HUES48 (cell line): ENCODE results near the gene MGLL.
"Not testable (repeated sequence)": the region's sequence is repeated elsewhere in the genome, so short reads cannot be mapped to it uniquely, and the experiment has no call there.

Experiments
- H3K27ac ChIP-seq: one replicate; pipeline ENCODE4 v1.7.0; 2013; ENCODE audit warnings: low read depth, low read length, inconsistent platforms
- H3K27me3 ChIP-seq: 2 replicates; pipeline ENCODE4 v1.6.1; 2013; ENCODE audit warnings: mild to moderate bottlenecking, low read length; ENCODE audit not compliant: control insufficient read depth, insufficient read depth
- H3K36me3 ChIP-seq: 2 replicates; pipeline ENCODE4 v1.6.1; 2013; ENCODE audit warnings: low read length; ENCODE audit not compliant: control insufficient read depth, insufficient read depth
- H3K4me1 ChIP-seq: 2 replicates; pipeline ENCODE4 v1.6.1; 2013; ENCODE audit warnings: mild to moderate bottlenecking, low read length; ENCODE audit not compliant: control insufficient read depth, insufficient read depth
- H3K4me3 ChIP-seq: 2 replicates; pipeline ENCODE4 v1.5.1; 2013; ENCODE audit warnings: mild to moderate bottlenecking, low read depth, low read length
- H3K9ac ChIP-seq: 2 replicates; pipeline ENCODE4 v1.6.1; 2013; ENCODE audit warnings: mild to moderate bottlenecking, low read depth, low read length, moderate library complexity
- H3K9me3 ChIP-seq: 2 replicates; pipeline ENCODE4 v1.6.1; 2013; ENCODE audit warnings: low read length; ENCODE audit not compliant: control insufficient read depth, insufficient read depth

The MGLL gene

DNA sequence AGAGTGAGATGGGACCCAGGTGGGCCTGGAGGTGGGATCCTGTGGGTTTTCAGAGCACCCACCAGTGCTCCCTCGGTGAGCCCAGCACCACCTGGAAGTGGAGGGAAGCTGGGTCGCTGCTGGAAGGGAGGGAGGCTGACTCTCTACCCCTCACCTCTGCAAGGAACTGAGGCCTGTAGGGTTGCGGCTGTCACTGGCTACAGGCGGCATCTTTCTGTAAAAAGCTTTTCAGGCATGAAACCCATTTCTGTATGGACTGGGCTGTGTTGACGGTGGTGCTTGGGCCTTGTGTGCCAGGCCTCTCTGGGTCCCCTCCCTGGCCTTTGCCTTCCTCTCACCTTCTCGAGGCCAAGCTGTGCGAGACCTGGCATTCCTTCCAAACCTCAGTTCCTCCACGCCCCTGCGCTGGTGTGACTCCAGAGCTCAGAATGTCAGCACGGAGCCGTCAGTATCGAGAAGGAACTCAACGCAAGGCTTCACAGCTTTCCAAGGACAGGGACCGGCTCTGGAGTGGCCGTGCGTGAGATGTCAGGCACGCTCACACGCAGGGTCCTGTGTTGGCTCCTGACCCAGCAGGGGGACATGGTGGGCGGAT lies 133.0 kb downstream of the MGLL start:
- Histone ChIP-seq H3K27ac (no peak overlapping the region), H3K4me3 (no peak overlapping the region), H3K9ac (no peak overlapping the region), H3K4me1 (peaks cover 16% of the 10 kb centered on the region), H3K9me3 (no peaks in the 10 kb centered on the region), H3K36me3 (no peaks in the 10 kb centered on the region), H3K27me3 (no peaks in the 10 kb centered on the region)

DNA sequence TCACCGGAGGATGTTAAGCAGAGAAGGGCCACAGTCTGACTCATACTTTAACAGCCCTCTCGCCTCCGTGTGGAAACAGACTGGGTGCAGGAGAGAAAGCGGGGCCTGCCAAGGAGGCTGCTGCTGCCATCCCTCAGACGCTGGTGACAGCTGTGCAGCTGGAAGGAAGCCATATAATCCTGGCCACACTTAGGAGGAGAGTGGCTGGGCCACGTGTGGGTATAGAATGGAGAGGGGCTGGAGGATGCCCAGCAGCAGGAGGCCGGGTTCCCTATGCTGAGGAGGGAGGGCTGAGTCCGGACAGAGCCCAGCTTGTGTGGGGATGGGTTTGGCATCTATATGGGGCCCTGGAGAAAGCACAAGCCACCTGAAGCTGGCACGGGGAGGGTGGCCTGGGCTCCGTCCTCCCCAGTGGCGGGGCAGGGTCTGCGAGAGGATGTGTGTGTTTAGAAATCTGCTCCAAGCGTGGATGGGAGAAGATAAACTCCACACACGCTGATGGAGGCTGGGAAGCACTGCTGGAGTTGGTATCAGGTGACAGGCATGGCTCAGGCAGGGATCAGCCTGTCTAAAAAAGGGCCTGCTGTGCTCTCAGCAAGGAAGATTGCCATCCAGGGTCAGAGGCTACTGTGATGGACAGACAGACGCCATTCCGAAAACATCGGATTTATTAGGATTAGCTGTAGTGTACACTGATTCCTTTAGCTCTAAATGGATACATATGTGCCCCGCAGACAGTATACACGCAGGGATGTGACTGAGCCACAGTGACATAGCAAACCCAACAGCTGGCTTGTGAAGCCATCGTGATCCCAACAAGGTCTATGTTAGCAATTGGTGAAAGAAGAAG lies 133.7 kb downstream of the MGLL start:
- H3K27ac ChIP-seq: no peak overlapping the region
- H3K9me3 ChIP-seq: no peaks in the 10 kb centered on the region
- no peaks in the 10 kb centered on the region for H3K36me3 ChIP-seq
- H3K27me3 ChIP-seq: no peaks in the 10 kb centered on the region
- peaks cover 16% of the 10 kb centered on the region for H3K4me1 ChIP-seq
- H3K9ac ChIP-seq: no peak overlapping the region
- H3K4me3 ChIP-seq: no peak overlapping the region

DNA sequence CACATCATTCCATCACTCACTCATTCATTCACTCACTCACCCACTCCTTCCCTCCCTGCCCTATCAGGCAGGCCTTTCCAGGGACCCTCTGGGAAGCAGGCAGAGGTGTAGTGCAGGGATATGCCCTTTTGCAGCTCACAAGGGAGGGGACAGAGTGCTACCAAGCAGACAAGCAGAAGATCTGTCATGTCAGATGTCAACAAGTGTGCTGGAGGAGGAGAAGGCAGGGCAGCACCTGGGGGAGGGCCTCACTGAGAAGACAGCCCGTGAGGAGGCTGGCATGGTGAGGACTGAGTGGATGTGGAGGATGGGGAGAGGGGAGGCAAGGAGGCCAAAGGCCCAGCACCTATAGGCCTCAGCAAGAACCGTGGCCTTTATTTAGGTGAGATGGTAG lies 134.3 kb downstream of the MGLL start:
- Histone ChIP-seq H3K4me1 (peaks cover 16% of the 10 kb centered on the region), H3K27me3 (no peaks in the 10 kb centered on the region), H3K27ac (no peak overlapping the region), H3K36me3 (no peaks in the 10 kb centered on the region), H3K9ac (no peak overlapping the region), H3K9me3 (no peaks in the 10 kb centered on the region), H3K4me3 (no peak overlapping the region)

DNA sequence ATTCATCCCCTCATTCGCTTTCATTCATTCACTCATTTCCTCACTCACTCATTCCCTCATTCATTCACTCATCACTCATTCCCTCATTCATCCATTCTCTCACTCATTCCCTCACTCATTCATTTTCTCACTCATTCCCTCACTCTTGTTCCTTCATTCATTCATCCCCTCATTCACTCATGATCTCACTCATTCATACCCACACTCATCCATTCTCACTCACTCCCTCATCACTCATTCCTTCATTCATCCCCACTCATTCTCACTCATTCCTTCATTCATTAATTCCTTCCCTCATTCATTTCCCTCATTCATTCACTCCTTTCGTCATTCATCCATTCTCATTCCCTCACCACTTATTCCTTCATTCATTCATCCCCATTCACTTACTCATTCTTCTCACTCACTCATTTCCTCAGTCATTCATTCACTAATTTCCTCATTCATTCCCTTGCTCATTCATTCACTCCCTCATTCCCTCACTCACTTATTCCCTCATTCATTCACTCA lies 135.0 kb downstream of the MGLL start:
- no peak overlapping the region for H3K4me3 ChIP-seq
- no peak overlapping the region for H3K27ac ChIP-seq
- no peaks in the 10 kb centered on the region for H3K9me3 ChIP-seq
- no peaks in the 10 kb centered on the region for H3K36me3 ChIP-seq
- H3K4me1 ChIP-seq: peaks cover 16% of the 10 kb centered on the region
- H3K9ac ChIP-seq: no peak overlapping the region
- no peaks in the 10 kb centered on the region for H3K27me3 ChIP-seq

DNA sequence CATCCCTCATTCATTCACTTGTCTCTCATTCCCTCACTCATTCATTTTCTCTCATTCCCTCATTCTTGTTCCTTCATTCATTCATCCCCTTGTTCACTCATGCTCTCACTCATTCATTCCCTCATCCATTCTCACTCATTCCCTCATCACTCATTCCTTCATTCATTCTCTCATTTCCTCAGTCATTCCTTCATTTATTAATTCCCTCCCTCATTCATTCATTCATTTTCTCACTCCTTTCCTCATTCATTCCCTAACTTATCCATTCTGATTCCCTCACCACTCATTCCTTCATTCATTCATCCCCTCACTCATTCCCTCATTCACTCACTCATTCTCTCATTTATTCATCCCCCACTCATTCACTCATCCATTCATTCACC lies 135.8 kb downstream of the MGLL start:
- H3K27me3 ChIP-seq: no peaks in the 10 kb centered on the region
- peaks cover 16% of the 10 kb centered on the region for H3K4me1 ChIP-seq
- H3K9ac ChIP-seq: no peak overlapping the region
- no peak overlapping the region for H3K27ac ChIP-seq
- H3K9me3 ChIP-seq: no peaks in the 10 kb centered on the region
- H3K36me3 ChIP-seq: no peaks in the 10 kb centered on the region
- H3K4me3 ChIP-seq: no peak overlapping the region

DNA sequence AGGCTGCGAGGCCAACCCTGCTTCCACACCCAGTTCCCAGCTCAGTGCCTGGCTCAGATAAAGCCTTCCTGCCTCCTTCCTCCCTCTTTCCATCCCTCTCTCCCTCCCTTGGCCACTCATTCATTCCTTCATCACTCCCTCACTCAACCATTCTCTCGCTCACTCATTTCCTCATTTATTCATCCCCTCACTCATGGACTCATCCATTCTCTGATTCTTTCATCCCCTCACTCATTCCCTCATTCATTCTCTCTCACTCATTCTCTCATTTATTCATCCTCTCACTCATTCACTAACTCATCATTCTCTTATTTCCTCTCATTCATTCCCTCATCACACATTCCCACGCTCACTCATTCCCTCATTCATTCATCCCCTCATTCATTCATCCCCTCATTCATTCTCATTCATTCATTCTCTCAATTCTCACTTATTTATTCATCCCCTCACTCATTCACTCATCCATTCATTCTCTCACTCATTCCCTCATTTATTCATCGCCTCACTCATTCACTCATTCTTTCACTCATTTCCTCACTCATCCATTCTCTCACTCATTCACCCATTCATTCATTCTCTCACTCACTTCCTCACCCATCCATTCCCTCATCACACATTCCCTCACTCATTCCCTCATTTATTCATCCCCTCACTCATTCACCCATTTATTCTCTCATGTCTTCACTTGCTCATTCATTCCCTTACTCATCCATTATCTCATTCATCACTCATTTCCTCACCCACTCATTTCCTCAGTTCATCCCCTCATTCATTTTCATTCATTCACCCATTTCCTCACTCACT lies 136.4 kb downstream of the MGLL start:
- H3K27ac ChIP-seq: no peak overlapping the region
- H3K36me3 ChIP-seq: no peaks in the 10 kb centered on the region
- H3K9me3 ChIP-seq: no peaks in the 10 kb centered on the region
- H3K9ac ChIP-seq: no peak overlapping the region
- no peak overlapping the region for H3K4me3 ChIP-seq
- no peaks in the 10 kb centered on the region for H3K27me3 ChIP-seq
- peaks cover 16% of the 10 kb centered on the region for H3K4me1 ChIP-seq

DNA sequence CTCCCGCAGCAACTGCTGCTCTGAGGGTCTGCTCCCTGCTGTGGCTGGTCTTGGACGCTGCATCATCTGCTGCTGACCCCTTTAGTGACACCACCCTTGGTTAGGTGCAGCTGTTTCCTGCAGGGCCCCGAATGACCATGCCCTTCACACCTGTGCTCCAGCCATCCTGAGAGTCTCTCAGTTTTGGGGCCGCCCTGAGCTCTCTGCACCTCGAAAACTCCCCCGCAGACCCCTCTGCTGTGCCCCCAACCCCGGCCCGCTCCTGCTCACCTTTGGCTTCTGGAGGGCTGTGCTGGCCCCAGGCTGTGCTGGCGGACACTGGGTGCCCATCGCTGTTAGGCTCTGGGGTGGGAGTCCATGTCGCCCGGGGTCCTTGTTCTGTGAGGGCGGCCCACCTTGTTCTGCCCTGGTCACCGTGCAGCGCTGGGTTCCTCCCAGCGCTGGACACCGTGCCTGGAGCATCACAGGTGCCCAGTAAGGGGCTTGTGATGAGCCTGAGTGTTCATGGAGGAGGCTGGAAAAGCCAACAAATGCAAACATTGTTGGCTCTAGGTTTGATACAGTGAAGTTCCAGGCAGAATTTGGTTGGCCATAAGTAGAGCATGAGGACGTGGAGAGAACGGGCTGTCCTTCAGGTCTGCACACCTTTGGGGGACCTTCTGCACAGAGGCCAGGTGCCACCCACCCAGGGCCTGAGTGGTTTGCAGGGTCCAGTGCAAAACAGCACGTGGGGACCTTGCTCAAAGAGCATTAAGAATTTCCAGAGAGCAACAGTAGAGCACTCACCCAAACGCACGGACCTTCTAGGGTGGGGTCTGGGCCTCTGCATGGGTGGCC lies 137.2 kb downstream of the MGLL start:
- no peaks in the 10 kb centered on the region for H3K27me3 ChIP-seq
- H3K4me3 ChIP-seq: no peak overlapping the region
- peaks cover 9% of the 10 kb centered on the region for H3K4me1 ChIP-seq
- no peaks in the 10 kb centered on the region for H3K9me3 ChIP-seq
- no peaks in the 10 kb centered on the region for H3K36me3 ChIP-seq
- no peak overlapping the region for H3K27ac ChIP-seq
- no peak overlapping the region for H3K9ac ChIP-seq

DNA sequence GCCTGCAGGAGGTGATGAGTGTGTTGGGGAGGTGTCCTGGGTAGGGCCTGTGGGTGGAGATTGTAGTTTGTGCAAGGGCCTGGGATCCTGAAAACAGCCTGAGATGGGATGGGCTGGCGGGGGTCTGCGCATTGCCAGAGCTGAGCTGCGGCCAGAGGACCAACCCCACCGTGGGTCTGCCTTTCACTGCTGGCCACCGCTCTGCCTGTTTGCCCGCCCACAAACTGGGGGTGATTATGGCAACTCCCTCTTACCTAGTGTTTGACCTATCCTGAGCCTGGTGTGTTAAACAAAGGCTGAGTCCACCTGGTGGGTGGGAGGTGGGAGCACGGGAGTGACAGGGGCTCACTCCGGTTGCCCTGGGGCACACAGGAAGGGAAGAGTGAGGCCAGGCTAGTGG lies 139.8 kb downstream of the MGLL start:
- no peak overlapping the region for H3K27ac ChIP-seq
- H3K27me3 ChIP-seq: no peaks in the 10 kb centered on the region
- H3K4me1 ChIP-seq: no peaks in the 10 kb centered on the region
- H3K36me3 ChIP-seq: no peaks in the 10 kb centered on the region
- no peak overlapping the region for H3K4me3 ChIP-seq
- no peak overlapping the region for H3K9ac ChIP-seq
- no peaks in the 10 kb centered on the region for H3K9me3 ChIP-seq

DNA sequence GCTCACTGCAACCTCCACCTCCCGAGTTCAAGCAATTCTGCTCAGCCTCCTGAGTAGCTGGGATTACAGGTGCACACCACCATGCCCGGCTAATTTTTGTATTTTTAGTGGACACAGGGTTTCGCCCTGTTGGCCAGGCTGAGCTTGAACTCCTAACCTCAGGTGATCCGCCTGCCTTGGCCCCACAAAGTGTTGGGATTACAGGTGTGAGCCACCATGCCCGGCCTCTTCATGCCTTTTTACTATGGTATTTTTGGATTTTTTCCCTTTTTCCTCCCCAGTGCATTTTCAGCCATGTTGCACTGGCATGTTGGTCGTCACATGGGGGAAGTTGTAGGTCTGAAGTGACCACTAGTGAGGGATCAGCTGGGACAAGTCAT lies 140.2 kb downstream of the MGLL start:
- not testable (repeated sequence) for H3K27me3 ChIP-seq, H3K4me3 ChIP-seq, H3K9ac ChIP-seq, H3K36me3 ChIP-seq, H3K27ac ChIP-seq, H3K4me1 ChIP-seq, H3K9me3 ChIP-seq

DNA sequence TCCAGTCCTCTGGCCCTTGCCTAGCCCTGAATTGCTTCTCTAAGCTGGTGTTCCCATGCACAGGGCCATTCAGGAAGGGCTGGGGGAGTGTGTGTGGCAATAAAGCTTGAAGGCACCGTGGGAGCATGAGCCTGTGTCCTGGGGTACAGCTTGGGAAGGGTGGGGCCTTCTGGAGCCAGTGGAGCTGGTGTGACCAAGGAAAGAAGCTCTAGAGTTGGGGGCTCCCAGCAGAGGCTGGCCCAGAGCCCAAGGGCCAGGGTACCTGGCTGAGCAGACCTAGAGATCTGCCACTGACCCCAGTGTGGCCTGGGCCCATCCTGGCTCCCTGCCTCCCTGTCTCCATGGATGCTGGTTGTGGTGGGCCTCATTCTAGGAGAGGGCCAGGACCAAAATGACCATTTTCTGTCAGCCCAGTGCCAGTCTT lies 141.5 kb downstream of the MGLL start:
- no peak overlapping the region for H3K27ac ChIP-seq
- no peaks in the 10 kb centered on the region for H3K27me3 ChIP-seq
- H3K9me3 ChIP-seq: no peaks in the 10 kb centered on the region
- H3K4me3 ChIP-seq: no peak overlapping the region
- no peak overlapping the region for H3K9ac ChIP-seq
- H3K4me1 ChIP-seq: no peaks in the 10 kb centered on the region
- no peaks in the 10 kb centered on the region for H3K36me3 ChIP-seq
